ENCODE data around the gene SLC24A4.

DNA sequence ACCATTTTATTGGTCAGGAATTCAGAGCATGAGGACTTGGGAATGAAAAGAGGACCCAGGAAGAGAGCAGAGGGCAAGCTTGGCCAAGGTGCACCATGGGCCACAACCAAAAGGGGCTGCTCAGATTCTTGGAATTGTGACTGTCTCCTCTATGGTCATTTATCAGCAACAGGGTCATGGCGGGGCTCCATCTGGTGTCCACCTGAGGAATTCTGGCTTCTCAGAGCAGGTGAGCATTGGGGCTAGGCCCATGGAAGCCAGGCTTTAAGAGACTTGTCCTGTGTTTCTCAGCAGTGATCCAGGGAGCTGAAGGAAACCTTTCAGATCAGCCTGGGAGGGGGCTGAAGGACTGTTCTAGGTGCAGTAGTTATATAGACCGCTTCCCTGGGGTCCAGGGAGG is 188.0 kb downstream of the SLC24A4 start:
- TF ChIP-seq CTCF (conservative IDR thresholded peaks at IDR 0.05; ENCODE audit: low read depth, low read length) (peak; percentile 28; the same call in 1 of the 2 replicates), EZH2 (IDR thresholded peaks at IDR 0.05; ENCODE audit: low read length, unreplicated experiment) (no peak)
